ENCODE data around the gene TNKS1BP1.

The TNKS1BP1 gene

GRCh38 chr11:57357310-57357709 is 32.6 kb upstream of the TNKS1BP1 start:
- DNase-seq = no peak
- no peaks in the 10 kb centered on the region for H3K36me3 ChIP-seq (replicated peaks)
- in situ Hi-C loops (cut with HindIII; ENCODE audit: low pct_ligation_motif_present, low sequenced_read_pairs) = no loop called here
- no peak for TF ChIP-seq CTCF (IDR thresholded peaks at IDR 0.05; ENCODE audit: low read depth, low read length, missing control alignments)
- H3K27ac ChIP-seq = no peak overlapping the region
- no peaks in the 10 kb centered on the region for H3K27me3 ChIP-seq (replicated peaks)
- no peak overlapping the region for H3K4me3 ChIP-seq (ENCODE audit: low read depth, low read length)

- no peak for TF ChIP-seq CTCF (IDR thresholded peaks at IDR 0.05; ENCODE audit: low read depth, low read length, missing control alignments)
- Histone ChIP-seq H3K27me3 (replicated peaks) (no peaks in the 10 kb centered on the region), H3K4me3 (ENCODE audit: low read depth, low read length) (no peak overlapping the region), H3K27ac (no peak overlapping the region), H3K36me3 (replicated peaks) (no peaks in the 10 kb centered on the region)
- DNase-seq = no peak
- in situ Hi-C loops (cut with HindIII; ENCODE audit: low pct_ligation_motif_present, low sequenced_read_pairs) = no loop called here
Measured at GRCh38 chr11:57356268-57356667, 31.5 kb upstream of the TNKS1BP1 start.

- H3K4me3 ChIP-seq (ENCODE audit: low read depth, low read length) = no peak overlapping the region
- DNase-seq = no peak
- H3K27me3 ChIP-seq (replicated peaks) = no peaks in the 10 kb centered on the region
- TF ChIP-seq CTCF (IDR thresholded peaks at IDR 0.05; ENCODE audit: low read depth, low read length, missing control alignments) = no peak
- in situ Hi-C loops (cut with HindIII; ENCODE audit: low pct_ligation_motif_present, low sequenced_read_pairs) = no loop called here
- no peak overlapping the region for H3K27ac ChIP-seq
- H3K36me3 ChIP-seq (replicated peaks) = no peaks in the 10 kb centered on the region
Measured at GRCh38 chr11:57354699-57355098, 29.9 kb upstream of the TNKS1BP1 start.

- TF ChIP-seq CTCF (IDR thresholded peaks at IDR 0.05; ENCODE audit: low read depth, low read length, missing control alignments) = no peak
- Histone ChIP-seq H3K4me3 (ENCODE audit: low read depth, low read length) (no peak overlapping the region), H3K27ac (no peak overlapping the region), H3K36me3 (replicated peaks) (no peaks in the 10 kb centered on the region), H3K27me3 (replicated peaks) (no peaks in the 10 kb centered on the region)
- DNase-seq = no peak
- in situ Hi-C loops (cut with HindIII; ENCODE audit: low pct_ligation_motif_present, low sequenced_read_pairs) = no loop called here
Measured at GRCh38 chr11:57353852-57354251, 29.1 kb upstream of the TNKS1BP1 start.

- no peak overlapping the region for H3K4me3 ChIP-seq (ENCODE audit: low read depth, low read length)
- H3K27ac ChIP-seq = no peak overlapping the region
- H3K27me3 ChIP-seq (replicated peaks) = no peaks in the 10 kb centered on the region
- in situ Hi-C loops (cut with HindIII; ENCODE audit: low pct_ligation_motif_present, low sequenced_read_pairs) = no loop called here
- no peak for DNase-seq
- H3K36me3 ChIP-seq (replicated peaks) = no peaks in the 10 kb centered on the region
- TF ChIP-seq CTCF (IDR thresholded peaks at IDR 0.05; ENCODE audit: low read depth, low read length, missing control alignments) = no peak
Measured at GRCh38 chr11:57353446-57353845, 28.7 kb upstream of the TNKS1BP1 start.

- in situ Hi-C loops (cut with HindIII; ENCODE audit: low pct_ligation_motif_present, low sequenced_read_pairs) = no loop called here
- H3K4me3 ChIP-seq (ENCODE audit: low read depth, low read length) = no peak overlapping the region
- no peaks in the 10 kb centered on the region for H3K27me3 ChIP-seq (replicated peaks)
- no peak overlapping the region for H3K27ac ChIP-seq
- no peak for DNase-seq
- no peak for TF ChIP-seq CTCF (IDR thresholded peaks at IDR 0.05; ENCODE audit: low read depth, low read length, missing control alignments)
- H3K36me3 ChIP-seq (replicated peaks) = no peaks in the 10 kb centered on the region
Measured at GRCh38 chr11:57353036-57353435, 28.3 kb upstream of the TNKS1BP1 start.

All from brain microvascular endothelial cell (primary cell).